LNCaP clone FGC (cell line): ENCODE results near the gene CD164L2.

ENCODE experiments used
- DNase-seq: peaks from one replicate; pipeline ENCODE4 v3.0.0-alpha.2; 2011; ENCODE audit warnings: low read depth
- H3K4me3 ChIP-seq: 2 replicates; pipeline ENCODE4 v1.5.1; 2011; ENCODE audit warnings: mild to moderate bottlenecking, low read depth, low read length, control low read depth
- CTCF ChIP-seq: IDR thresholded peaks from 2 replicates; pipeline ENCODE4 v1.5.1; 2012; ENCODE audit warnings: mild to moderate bottlenecking; ENCODE audit not compliant: control insufficient read depth, insufficient read depth; ENCODE audit errors: extremely low read depth

The CD164L2 gene

DNA sequence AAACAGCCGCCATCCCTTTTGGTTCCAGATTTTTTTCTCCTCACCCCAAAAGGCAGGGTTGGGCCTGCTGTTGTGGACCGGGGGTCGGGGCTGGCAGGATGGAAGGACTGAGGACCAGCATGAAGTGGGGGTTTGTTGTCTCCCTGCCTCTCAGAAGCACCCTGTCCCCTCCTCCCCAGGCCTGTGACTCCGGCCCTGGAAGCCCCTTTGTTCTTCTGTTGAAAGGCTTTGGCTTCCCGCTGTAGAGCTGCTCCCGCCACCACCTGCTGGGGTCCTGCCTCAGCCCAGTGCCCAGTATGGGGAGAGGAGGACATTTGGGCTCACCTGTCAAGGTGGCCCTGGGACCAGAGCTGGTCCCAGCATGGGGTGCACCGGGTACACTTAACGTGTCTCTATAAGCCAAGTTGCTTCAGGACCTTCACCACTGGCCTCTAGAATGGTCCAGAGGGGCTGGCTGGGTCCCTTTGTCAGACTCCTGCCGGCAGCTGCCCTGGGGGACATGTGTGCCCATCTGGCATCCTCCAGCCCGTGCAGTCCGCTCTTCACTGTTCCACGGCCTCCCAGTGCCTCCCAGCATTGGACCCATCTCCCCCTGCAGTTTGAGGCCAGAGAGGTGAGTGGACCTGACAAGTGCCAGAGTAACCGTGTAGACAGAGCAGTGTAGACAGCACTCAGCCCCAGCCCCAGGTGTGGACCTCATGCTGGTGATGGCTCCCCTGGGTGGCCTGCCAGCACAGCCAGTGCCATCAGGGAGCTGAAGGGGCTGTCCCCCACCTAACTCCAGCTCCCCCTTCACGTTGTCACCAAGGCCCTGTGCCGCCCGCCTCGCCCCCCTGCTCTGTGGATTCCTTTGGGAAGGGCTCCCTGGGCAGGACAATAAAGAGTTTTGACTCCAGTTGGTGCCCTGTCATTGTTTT, 47.4 kb downstream of the CD164L2 start:
- no peak for TF ChIP-seq CTCF
- no peak overlapping the region for H3K4me3 ChIP-seq
- no peak for DNase-seq

DNA sequence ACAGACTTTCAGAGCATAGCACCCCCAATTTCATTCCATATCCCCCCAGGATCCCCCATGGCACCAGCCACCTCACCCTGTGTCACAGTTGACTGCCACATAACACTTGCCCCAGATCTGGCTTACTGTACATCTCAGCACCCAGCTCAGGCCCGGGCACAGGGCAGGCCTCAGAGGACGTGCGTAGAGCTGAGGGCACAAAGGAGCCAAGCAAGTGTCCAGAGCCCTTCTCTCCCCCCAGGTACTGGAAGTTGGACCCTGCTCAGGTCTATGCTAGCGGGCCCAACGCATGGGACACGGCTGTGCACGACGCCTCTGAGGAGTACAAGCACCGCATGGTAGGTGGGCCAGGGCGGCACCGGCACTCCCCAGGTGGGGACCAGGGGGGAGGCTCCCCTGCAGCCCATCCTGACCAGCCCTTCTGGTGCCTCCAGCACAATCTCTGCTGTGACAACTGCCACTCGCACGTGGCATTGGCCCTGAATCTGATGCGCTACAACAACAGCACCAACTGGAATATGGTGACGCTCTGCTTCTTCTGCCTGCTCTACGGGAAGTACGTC, 49.3 kb downstream of the CD164L2 start:
- no peak for TF ChIP-seq CTCF
- H3K4me3 ChIP-seq, result no peak overlapping the region
- DNase-seq, result no peak

DNA sequence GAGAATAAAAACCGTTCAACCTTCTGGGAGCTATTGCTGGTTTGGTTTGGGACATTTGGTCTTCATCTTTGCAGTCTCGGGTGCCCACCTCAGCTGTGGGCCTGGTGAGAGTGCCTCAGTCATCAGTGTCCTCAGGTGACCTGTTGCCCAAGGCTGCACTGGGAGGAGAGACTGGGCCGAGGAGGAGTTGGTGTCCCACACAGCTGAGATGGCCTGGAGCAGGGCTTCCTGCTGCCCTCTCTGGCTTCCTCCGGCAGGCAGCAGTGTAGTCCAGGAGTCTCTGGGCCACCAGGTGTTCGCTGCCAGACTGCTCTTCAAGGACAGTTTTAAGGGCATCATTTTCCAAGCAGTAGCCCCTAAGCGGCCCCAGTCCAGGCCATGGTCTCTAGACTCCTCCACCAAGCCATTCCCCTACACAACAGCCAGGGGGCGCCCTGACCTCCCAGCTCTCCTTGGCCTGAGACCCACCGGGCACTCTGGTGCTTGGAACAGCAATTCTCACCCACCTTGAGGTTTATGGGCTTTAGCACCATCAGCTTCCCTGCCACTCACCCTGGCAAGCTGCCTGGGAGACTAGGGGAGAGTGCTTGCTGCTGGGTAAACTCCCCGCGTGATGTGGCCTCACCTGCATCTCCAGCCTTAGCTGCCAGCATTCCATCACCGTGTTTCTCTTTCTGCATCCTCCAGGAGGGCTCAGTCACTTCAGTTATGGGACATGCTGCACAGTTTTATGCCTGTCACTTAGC, 50.4 kb downstream of the CD164L2 start:
- DNase-seq, result no peak
- peak; percentile 78 for TF ChIP-seq CTCF
- no peak overlapping the region for H3K4me3 ChIP-seq

DNA sequence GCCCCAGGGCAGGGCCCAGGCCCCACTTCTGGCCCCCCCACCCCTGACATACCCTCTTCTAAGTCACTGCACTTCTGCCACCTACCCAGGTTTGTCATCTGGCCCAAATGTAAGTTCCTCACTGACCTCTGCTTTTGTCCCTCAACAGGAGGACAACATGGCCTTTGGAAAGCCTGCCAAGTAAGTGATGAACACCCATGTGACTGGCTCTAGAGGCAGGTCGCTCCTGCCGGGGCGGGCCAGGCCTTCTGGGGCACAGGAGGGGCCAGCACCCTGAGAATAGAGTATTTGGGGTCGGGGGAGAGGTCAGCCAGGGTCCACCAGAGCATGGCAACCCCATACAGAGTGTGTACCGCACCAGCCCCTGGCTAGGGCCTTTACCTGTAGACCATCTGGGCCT, 51.2 kb downstream of the CD164L2 start:
- no peak for DNase-seq

GRCh38 chr1:27331426-27331825, 51.7 kb downstream of the CD164L2 start:
- DNase-seq, result no peak
- no peak for TF ChIP-seq CTCF

More for the DNA sequence above, 51.2 kb downstream of the CD164L2 start:
- no peak overlapping the region for H3K4me3 ChIP-seq
- TF ChIP-seq CTCF, result no peak

GRCh38 chr1:27330786-27331185, 52.3 kb downstream of the CD164L2 start:
- H3K4me3 ChIP-seq, result no peak overlapping the region
- no peak for DNase-seq
- TF ChIP-seq CTCF, result no peak

More at GRCh38 chr1:27331426-27331825, 51.7 kb downstream of the CD164L2 start:
- H3K4me3 ChIP-seq, result no peak overlapping the region
